Right lobe of liver (tissue), 4 donors: ENCODE measurements around the gene ZSWIM9.

Experiments used
- CTCF ChIP-seq, 4 donors: fragments of 200-600 bp in 3 of 4; fragments of 450-650 bp in 1 of 4; IDR thresholded peaks; one replicate each; pipeline versions ENCODE4 v1.5.1 to v1.8.0; 2016 to 2022; ENCODE audit warnings: antibody characterized with exemption in 4 of 4, mild to moderate bottlenecking in 2 of 4
- POLR2A ChIP-seq: fragments of 450-650 bp; IDR thresholded peaks from one replicate; pipeline ENCODE4 v1.6.1; 2017; ENCODE audit warnings: antibody characterized with exemption, mild to moderate bottlenecking
- donor health status: DM: no; HTN: no; CAD: no.
- donor health status: DM: no; HTN: no; CAD: no.
- donor health status: DM: no; HTN: yes; CAD: no.

GRCh38 chr19:48121909-48122371 lies 48.5 kb upstream of the ZSWIM9 start:
- TF ChIP-seq CTCF (IDR thresholded peaks at IDR 0.05) (no peak), POLR2A (no peak)
